Panc1 (cell line): ENCODE measurements around the gene CAPN9.
"Not testable (repeated sequence)": the region's sequence is repeated elsewhere in the genome, so short reads cannot be mapped to it uniquely, and the experiment has no call there.

Experiments
- CTCF ChIP-seq: fragments of 450-650 bp; IDR thresholded peaks from 2 replicates; pipeline ENCODE4 v1.5.1; 2017; ENCODE audit warnings: mild to moderate bottlenecking
- TF ChIP-seq, protein P1 (sequence below), 2 experiments: IDR thresholded peaks; 2 replicates each; pipeline ENCODE4 v1.6.1; 2011 to 2012; ENCODE audit warnings: low read depth in 2 of 2, control low read depth in 1 of 2, low read length in 1 of 2, mild to moderate bottlenecking in 1 of 2, moderate library complexity in 1 of 2; ENCODE audit not compliant: insufficient read depth in 1 of 2

GRCh38 chr1:230716453-230716852 is 30.7 kb upstream of the CAPN9 start:
- TF ChIP-seq CTCF = not testable (repeated sequence)
- TF ChIP-seq, protein P1, sequence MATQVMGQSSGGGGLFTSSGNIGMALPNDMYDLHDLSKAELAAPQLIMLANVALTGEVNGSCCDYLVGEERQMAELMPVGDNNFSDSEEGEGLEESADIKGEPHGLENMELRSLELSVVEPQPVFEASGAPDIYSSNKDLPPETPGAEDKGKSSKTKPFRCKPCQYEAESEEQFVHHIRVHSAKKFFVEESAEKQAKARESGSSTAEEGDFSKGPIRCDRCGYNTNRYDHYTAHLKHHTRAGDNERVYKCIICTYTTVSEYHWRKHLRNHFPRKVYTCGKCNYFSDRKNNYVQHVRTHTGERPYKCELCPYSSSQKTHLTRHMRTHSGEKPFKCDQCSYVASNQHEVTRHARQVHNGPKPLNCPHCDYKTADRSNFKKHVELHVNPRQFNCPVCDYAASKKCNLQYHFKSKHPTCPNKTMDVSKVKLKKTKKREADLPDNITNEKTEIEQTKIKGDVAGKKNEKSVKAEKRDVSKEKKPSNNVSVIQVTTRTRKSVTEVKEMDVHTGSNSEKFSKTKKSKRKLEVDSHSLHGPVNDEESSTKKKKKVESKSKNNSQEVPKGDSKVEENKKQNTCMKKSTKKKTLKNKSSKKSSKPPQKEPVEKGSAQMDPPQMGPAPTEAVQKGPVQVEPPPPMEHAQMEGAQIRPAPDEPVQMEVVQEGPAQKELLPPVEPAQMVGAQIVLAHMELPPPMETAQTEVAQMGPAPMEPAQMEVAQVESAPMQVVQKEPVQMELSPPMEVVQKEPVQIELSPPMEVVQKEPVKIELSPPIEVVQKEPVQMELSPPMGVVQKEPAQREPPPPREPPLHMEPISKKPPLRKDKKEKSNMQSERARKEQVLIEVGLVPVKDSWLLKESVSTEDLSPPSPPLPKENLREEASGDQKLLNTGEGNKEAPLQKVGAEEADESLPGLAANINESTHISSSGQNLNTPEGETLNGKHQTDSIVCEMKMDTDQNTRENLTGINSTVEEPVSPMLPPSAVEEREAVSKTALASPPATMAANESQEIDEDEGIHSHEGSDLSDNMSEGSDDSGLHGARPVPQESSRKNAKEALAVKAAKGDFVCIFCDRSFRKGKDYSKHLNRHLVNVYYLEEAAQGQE (IDR thresholded peaks at IDR 0.05; ENCODE audit: insufficient read depth in 1 of 2, low read depth in 2 of 2, low read length in 1 of 2) = not testable (repeated sequence)
